ENCODE measurements around the gene EPHB2. TPM values are rescaled to one million over a fixed set of nuclear protein-coding genes. Genes with fewer than 3 reads are reported as not detected.

The EPHB2 gene
- total and polyA plus RNA-seq, 2 of the 13 experiments (the other 11 are each of a cell fraction or from before 2014, with no cell fraction given), result 0.03 to 0.11 TPM

DNA sequence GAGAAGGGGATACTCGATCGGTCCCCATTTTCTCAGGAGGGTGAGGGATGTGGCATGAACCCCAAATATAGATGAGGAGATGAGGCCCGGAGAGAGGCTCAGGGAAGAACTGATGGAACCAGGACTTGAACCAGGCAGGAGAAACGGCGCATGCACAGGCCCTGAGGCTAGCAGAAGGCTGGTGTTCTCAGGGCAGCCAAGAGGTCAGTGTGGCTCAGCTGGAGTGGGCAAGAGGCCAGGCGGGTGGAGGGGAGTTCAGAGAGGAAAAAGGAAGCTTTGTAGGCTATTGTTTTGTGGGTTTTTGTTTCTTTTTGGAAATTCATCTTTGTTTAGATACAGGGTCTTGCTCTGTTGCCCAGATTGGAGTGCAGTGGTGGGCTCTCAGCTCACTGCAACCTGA, 140.0 kb downstream of the EPHB2 start (continued):
- TF ChIP-seq GABPB1 (CRISPR knock-in tag; IDR thresholded peaks at IDR 0.05) (no peak), TFAP4 (IDR thresholded peaks at IDR 0.05; ENCODE audit: borderline replicate concordance, low read depth) (no peak), ZNF687 (CRISPR knock-in tag; IDR thresholded peaks at IDR 0.05) (no peak), FOXA1 (IDR thresholded peaks at IDR 0.05) (no peak), FOXA1 (CRISPR knock-in tag; IDR thresholded peaks at IDR 0.05) (no peak), TFDP1 (CRISPR knock-in tag; IDR thresholded peaks at IDR 0.05; ENCODE audit: borderline replicate concordance) (no peak), ELF3 (CRISPR knock-in tag; IDR thresholded peaks at IDR 0.05) (no peak), GLMP (CRISPR knock-in tag; IDR thresholded peaks at IDR 0.05; ENCODE audit: borderline replicate concordance) (no peak), ZNF282 (IDR thresholded peaks at IDR 0.05; ENCODE audit: partially characterized antibody) (no peak)

Data from HepG2 (cell line).